HEK293T (cell line): ENCODE data around the gene AARS1.
A peak's percentile ranks its signal among the peaks of the same experiment; 100 is the strongest.
"Not testable (repeated sequence)": the region's sequence is repeated elsewhere in the genome, so short reads cannot be mapped to it uniquely, and the experiment has no call there.

Experiments used
- CTCF ChIA-PET: fragments of 350-600 bp; formaldehyde crosslinking; extraction: SDS; loops from one replicate; lab custom pipeline; 2021; ENCODE audit warnings: antibody characterized with exemption, inconsistent platforms; lab: Yijun Ruan, JAX
- POLR2A ChIA-PET: fragments of 350-600 bp; formaldehyde crosslinking; extraction: SDS; loops from one replicate; lab custom pipeline; 2020; ENCODE audit warnings: antibody characterized with exemption, inconsistent platforms; lab: Yijun Ruan, JAX
- DNase-seq: peaks from one replicate; pipeline ENCODE4 v3.0.0; 2012; ENCODE audit warnings: mixed read lengths; ENCODE audit errors: extremely low spot score
- ARNT ChIP-seq: fragments of 450-650 bp; IDR thresholded peaks from 2 replicates; pipeline ENCODE4 v1.6.1; 2017; ENCODE audit warnings: mild to moderate bottlenecking
- BHLHE40 ChIP-seq: fragments of 450-650 bp; IDR thresholded peaks from 2 replicates; pipeline ENCODE4 v1.6.1; 2016; ENCODE audit warnings: mild to moderate bottlenecking, moderate library complexity, borderline replicate concordance
- CTBP1 ChIP-seq: fragments of 450-650 bp; IDR thresholded peaks from 2 replicates; pipeline ENCODE4 v1.6.1; 2016; ENCODE audit warnings: borderline replicate concordance
- ELF4 ChIP-seq: fragments of 450-650 bp; IDR thresholded peaks from 2 replicates; pipeline ENCODE4 v1.6.1; 2017; ENCODE audit warnings: antibody characterized with exemption
- FOXA1 ChIP-seq: fragments of 450-650 bp; IDR thresholded peaks from 2 replicates; pipeline ENCODE4 v1.6.1; 2016; ENCODE audit warnings: mild to moderate bottlenecking
- FOXK2 ChIP-seq: fragments of 450-650 bp; IDR thresholded peaks from 2 replicates; pipeline ENCODE4 v1.6.1; 2016; ENCODE audit warnings: mild to moderate bottlenecking
- FOXM1 ChIP-seq: fragments of 450-650 bp; IDR thresholded peaks from 2 replicates; pipeline ENCODE4 v1.6.1; 2017; ENCODE audit warnings: mild to moderate bottlenecking, borderline replicate concordance
- HDGF ChIP-seq: fragments of 450-650 bp; IDR thresholded peaks from 2 replicates; pipeline ENCODE4 v1.6.1; 2017; ENCODE audit warnings: antibody characterized with exemption, borderline replicate concordance
- L3MBTL2 ChIP-seq: fragments of 450-650 bp; conservative IDR thresholded peaks from 2 replicates; pipeline ENCODE4 v1.6.1; 2016; ENCODE audit warnings: mild to moderate bottlenecking
- LEF1 ChIP-seq: fragments of 450-650 bp; IDR thresholded peaks from 2 replicates; pipeline ENCODE4 v1.6.1; 2017; ENCODE audit warnings: mild to moderate bottlenecking, borderline replicate concordance
- NFRKB ChIP-seq: fragments of 450-650 bp; IDR thresholded peaks from 2 replicates; pipeline ENCODE4 v1.6.1; 2016; ENCODE audit warnings: mild to moderate bottlenecking, moderate library complexity
- SP1 ChIP-seq: fragments of 450-650 bp; IDR thresholded peaks from 2 replicates; pipeline ENCODE4 v1.6.1; 2017
- SUZ12 ChIP-seq: fragments of 450-650 bp; IDR thresholded peaks from 2 replicates; pipeline ENCODE4 v1.6.1; 2016; ENCODE audit warnings: mild to moderate bottlenecking
- TARDBP ChIP-seq: fragments of 450-650 bp; IDR thresholded peaks from 2 replicates; pipeline ENCODE4 v1.6.1; 2016
- ZNF384 ChIP-seq: fragments of 450-650 bp; IDR thresholded peaks from 2 replicates; pipeline ENCODE4 v1.6.1; 2016
- TF ChIP-seq, protein P1 (sequence below): fragments of 450-650 bp; IDR thresholded peaks from 2 replicates; pipeline ENCODE4 v1.6.1; 2016

The AARS1 gene

DNA sequence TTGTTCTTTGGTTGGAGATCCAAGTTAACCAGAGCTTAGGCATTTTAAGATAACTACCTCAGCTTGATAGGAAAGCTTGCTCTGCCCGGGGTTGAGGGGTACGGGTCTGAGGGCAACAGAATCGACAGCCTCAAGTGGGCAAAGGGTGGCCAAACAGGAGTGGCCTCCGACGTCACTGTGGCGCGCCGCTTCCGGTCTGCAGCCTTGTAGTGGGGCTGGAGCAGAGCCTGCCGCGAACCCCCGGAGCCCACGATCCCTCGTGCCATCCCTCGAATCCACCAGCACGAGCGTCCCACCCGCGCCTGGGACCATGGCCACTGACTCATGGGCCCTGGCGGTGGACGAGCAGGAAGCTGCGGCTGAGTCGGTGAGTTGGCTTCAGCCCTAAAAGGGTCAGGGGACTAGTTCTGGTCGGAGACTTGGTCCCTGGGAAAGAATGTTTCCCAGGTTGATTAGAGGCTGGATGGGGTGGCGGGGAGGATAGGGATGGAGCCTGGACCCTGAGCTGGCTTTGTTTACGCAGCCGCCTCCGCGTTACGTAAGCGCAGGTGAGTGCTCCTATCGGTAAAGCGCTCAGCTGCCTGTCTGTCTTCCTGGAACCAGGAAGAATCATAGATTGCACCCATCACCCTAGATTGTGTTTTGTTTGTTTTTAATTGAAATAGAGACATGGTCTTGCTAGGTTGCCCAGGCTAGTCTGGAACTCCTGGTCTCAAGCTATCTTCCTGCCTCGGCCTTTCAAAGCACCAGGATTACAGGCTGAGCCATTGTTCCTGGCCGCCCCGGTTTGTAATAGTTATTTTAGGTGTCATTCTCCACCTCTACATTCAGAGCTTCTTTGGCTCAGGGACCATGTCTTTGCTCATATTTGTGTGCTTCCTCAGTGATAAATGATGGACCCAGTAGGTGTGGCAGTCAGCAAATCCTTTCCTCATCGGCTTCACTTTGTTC is 10.0 kb upstream of the AARS1 start, which contains the start of gene DDX19B:
DDX19B (plus strand) TSS at position 199 of the 951 bp plus-strand sequence; CDS start at position 311, 112 bp downstream.
- peak; percentile 73 for DNase-seq
- TF ChIP-seq FOXA1 (no peak), NFRKB (no peak), FOXK2 (no peak), BHLHE40 (no peak), ELF4 (peak; percentile 62), L3MBTL2 (peak; percentile 82)
- ChIA-PET CTCF (interaction anchor here (0.7 to 1.0 kb wide), 2 partner anchors 10 to 1063 kb away, joined by 3 read pairs; no protein-coding TSS in a partner anchor), POLR2A (interaction anchor here (1.0 to 3.6 kb wide), 5 partner anchors 8 to 81 kb away, joined by 3 to 30 read pairs (median 5); partner anchors contain the start of gene AARS1)

DNA sequence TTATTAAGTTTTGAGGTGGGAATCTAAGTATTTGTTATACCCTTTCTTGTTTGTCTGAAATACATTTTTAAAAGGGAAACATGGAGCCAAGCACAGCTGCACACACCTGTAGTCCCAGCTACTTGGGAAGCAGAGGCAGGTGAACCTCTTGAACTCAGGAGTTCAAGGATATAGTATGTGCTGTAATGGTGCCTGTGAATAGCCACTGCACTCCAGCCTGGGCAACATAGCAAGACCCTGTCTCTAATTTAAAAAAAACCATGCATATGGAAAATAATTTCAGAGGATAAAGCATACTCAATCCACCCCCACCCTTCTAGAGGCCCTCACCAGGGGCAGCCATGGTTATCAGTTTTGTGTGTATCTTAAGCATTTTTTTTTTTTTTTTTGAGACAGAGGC is 6.3 kb upstream of the AARS1 start:
- ChIA-PET POLR2A (no interaction called here), CTCF (no interaction called here)
- no peak for TF ChIP-seq FOXM1
- no peak for TF ChIP-seq FOXA1
- no peak for DNase-seq

DNA sequence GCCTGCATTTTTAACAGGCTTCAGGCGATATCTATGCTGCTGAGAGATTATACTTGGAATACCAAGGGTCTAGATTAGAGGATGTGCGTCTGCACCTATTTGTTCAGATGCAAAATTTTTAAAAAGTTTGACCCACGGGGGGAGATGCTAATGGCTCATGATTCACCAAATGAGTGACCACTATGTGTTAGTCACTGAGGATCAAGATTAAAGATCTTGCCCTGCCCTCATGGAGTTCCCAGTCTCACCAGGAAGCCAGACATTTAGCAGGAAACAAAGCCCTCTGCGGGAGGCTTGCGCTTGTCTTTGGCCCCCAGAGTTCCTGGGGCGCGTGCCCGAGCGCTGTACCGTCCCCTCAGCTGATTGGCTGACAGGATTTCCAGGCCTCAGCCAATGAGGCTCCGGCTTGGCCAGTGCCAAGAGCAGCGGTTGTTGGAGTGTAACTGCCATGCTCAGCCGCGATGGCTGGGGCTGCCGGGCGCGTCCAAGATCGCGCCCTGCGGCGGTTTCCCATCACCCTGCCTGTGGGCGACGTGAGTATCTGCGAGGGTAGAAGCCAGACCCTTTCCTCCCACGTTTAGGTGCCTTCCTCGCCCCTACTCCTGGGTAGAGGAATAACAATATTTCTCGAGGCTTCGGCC is 5.2 kb upstream of the AARS1 start:
- CTCF ChIA-PET, result interaction anchor here (0.6 kb wide), 1 partner anchor 98 kb away, joined by 3 read pairs; no protein-coding TSS in a partner anchor
- POLR2A ChIA-PET, result no interaction called here
- DNase-seq, result no peak
- TF ChIP-seq FOXA1, result no peak

DNA sequence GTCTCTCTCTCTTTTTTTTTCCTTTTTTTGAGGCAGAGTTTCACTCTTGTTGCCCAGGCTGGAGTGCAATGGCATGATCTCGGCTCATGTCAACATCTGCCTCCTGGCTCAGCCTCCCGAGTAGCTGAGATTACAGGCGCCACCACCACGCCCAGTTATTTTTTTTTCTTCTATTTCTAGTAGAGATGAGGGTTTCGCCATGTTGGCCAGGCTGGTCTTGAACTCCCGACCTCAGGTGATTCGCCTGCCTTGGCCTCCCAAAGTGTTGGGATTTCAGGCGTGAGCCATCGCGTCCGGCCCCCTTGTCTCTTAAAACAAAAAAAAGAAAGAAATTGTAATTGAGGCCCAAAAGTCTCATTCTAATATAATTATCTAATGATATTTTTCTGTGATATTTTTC is 2.8 kb upstream of the AARS1 start:
- POLR2A ChIA-PET, result interaction anchor here (0.6 kb wide), 1 partner anchor 14 kb away, joined by 3 read pairs; no protein-coding TSS in a partner anchor
- CTCF ChIA-PET, DNase-seq: not testable (repeated sequence)

DNA sequence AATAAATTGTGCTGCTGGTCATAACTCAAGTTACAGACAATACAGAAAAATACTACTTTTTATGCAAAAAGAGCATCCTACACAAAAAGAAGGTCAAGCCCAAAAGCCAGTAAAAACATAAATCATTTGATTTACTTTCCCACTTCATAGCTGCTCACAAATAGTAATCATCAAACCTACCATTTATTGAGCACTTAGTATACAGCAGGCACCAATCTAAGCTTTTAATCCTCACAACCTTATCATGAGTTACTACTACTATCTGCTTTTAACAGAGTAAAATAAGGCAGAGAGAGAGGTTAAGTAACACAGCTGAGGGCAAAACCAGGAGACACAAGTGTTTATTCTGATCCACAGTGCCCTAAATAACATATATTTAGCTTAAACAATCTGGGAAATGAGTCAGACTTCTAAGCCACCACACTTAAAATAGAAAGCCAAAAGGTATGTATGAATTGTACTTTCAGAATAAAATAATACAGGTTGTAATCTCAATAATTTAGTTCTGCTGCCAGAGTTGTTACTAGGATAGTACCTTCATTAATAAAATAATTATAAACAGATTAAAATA is 1.7 kb upstream of the AARS1 start:
- POLR2A ChIA-PET, result interaction anchor here (1.2 to 1.5 kb wide), 2 partner anchors 8 to 56 kb away, joined by 3 to 5 read pairs; partner anchors contain the start of genes DDX19A and DDX19B

DNA sequence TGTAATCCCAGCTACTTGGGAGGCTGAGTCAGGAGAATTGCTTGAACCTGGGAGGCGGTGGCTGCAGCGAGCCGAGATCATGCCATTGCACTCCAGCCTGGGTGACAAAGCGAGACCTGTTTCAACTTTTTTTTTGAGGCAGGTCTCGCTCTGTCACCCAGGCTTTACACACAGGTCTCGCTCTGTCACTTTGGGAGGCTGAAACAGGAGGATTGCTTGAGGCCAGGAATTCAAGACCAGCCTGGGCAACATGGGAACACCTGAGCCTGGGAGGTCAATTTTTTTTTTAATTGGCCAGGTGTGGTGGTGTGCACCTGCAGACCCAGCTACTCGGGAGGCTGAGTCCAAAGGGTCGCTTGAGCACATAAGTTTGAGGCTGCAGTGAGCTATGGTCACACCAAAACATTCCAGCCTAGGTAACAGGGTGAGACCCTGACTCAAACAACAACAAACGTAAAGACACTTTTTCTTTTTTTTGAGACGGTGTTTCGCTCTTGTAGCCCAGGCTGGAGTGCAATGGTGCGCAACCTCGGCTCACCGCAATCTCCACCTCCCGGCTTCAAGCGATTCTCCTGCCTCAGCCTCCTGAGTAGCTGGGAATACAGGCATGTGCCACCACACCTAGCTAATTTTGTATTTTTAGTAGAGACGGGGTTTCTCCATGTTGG is 1.9 kb downstream of the AARS1 start:
- POLR2A ChIA-PET, result interaction anchor here (0.9 to 3.2 kb wide), 4 partner anchors 9 to 93 kb away, joined by 6 to 30 read pairs (median 8); partner anchors contain the start of genes DDX19B and EXOSC6
- not testable (repeated sequence) for DNase-seq

More for the DNA sequence above, 1.7 kb upstream of the AARS1 start:
- DNase-seq, result no peak
- TF ChIP-seq FOXM1 (no peak), TARDBP (no peak), ZNF384 (no peak), NFRKB (no peak), BHLHE40 (no peak), SUZ12 (no peak), FOXK2 (no peak), FOXA1 (no peak), HDGF (no peak), ELF4 (no peak), L3MBTL2 (no peak), ARNT (no peak), LEF1 (no peak), SP1 (no peak), CTBP1 (no peak)
- TF ChIP-seq, protein P1, sequence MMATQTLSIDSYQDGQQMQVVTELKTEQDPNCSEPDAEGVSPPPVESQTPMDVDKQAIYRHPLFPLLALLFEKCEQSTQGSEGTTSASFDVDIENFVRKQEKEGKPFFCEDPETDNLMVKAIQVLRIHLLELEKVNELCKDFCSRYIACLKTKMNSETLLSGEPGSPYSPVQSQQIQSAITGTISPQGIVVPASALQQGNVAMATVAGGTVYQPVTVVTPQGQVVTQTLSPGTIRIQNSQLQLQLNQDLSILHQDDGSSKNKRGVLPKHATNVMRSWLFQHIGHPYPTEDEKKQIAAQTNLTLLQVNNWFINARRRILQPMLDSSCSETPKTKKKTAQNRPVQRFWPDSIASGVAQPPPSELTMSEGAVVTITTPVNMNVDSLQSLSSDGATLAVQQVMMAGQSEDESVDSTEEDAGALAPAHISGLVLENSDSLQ, result no peak
- CTCF ChIA-PET, result no interaction called here

DNA sequence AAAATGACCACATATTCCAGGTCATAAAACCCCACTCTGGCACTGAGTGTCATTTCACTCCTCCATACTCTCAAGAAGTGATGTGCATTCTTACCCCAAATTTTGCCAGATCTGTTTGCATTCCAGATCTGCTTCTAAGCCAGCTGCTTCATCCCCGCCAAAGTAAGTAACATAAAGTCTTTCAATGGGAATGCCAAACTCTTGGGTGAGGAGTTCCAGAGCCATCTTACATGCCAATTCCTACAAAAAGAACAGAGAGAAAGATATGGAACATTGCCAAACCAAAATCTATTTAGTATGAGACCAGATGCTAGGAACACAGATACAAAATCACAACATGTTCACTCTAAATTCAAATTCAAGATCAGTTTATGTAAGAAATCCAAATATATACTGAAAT is 12.9 kb downstream of the AARS1 start:
- ChIA-PET CTCF (no interaction called here), POLR2A (no interaction called here)
- no peak for DNase-seq
- no peak for TF ChIP-seq ARNT
- no peak for TF ChIP-seq SUZ12
- TF ChIP-seq FOXK2, result no peak

More for the DNA sequence above, 1.9 kb downstream of the AARS1 start:
- CTCF ChIA-PET, result interaction anchor here (0.6 to 1.3 kb wide), 2 partner anchors 17 to 20 kb away, joined by 3 to 5 read pairs; no protein-coding TSS in a partner anchor
